ENCODE measurements around the gene USP53.

GRCh38 chr4:119315036-119315435 lies 102.5 kb downstream of the USP53 start:
- TF ChIP-seq CTCF (CRISPR knock-in tag; IDR thresholded peaks at IDR 0.05): no peak
- TF ChIP-seq ZHX1 (CRISPR knock-in tag; IDR thresholded peaks at IDR 0.05; ENCODE audit: low read depth): no peak
- TF ChIP-seq IKZF1 (IDR thresholded peaks at IDR 0.05): no peak
- TF ChIP-seq JUN (CRISPR knock-in tag; IDR thresholded peaks at IDR 0.05): no peak
- no peak for TF ChIP-seq KDM6A (CRISPR knock-in tag; IDR thresholded peaks at IDR 0.05; ENCODE audit: low read depth)
